NCI-H2227 treated with DMSO at 0.1 percent for 48 hours (cell line): ENCODE measurements around the gene SETSIP.
"Not testable (repeated sequence)": the region's sequence is repeated elsewhere in the genome, so short reads cannot be mapped to it uniquely, and the experiment has no call there.

Experiments
- DNase-seq: peaks from one replicate; lab custom pipeline; 2025; lab: John Stamatoyannopoulos, UW

The SETSIP gene

GRCh38 chr1:92075311-92075710, at the start of gene SETSIP:
Gene SETSIP, minus strand, starts transcription at chr1:92075411. Its CDS starts 0 bp downstream, at chr1:92075411.
- no peak for DNase-seq

- DNase-seq, result no peak
Observed at GRCh38 chr1:92123868-92124267, 48.7 kb upstream of the SETSIP start.

- DNase-seq, result no peak
Observed at GRCh38 chr1:92118826-92119225, 43.6 kb upstream of the SETSIP start.

GRCh38 chr1:92117526-92117925, 42.3 kb upstream of the SETSIP start:
- DNase-seq, result no peak

GRCh38 chr1:92108631-92109030, 33.4 kb upstream of the SETSIP start:
- no peak for DNase-seq

- DNase-seq, result no peak
Observed at GRCh38 chr1:92105546-92106081, 30.4 kb upstream of the SETSIP start.

- DNase-seq, result no peak
Observed at GRCh38 chr1:92096317-92096716, 21.1 kb upstream of the SETSIP start.

- no peak for DNase-seq
Observed at GRCh38 chr1:92095874-92096273, 20.7 kb upstream of the SETSIP start.

GRCh38 chr1:92094595-92094994, 19.4 kb upstream of the SETSIP start:
- no peak for DNase-seq

- DNase-seq, result no peak
Observed at GRCh38 chr1:92094090-92094489, 18.9 kb upstream of the SETSIP start.

- no peak for DNase-seq
Observed at GRCh38 chr1:92091625-92092024, 16.4 kb upstream of the SETSIP start.

- DNase-seq, result no peak
Observed at GRCh38 chr1:92087542-92087941, 12.3 kb upstream of the SETSIP start.

GRCh38 chr1:92085727-92086126, 10.5 kb upstream of the SETSIP start:
- DNase-seq, result no peak

GRCh38 chr1:92084651-92085050, 9.4 kb upstream of the SETSIP start:
- no peak for DNase-seq

GRCh38 chr1:92081031-92081430, 5.8 kb upstream of the SETSIP start:
- no peak for DNase-seq

- peak; percentile 90 for DNase-seq
Observed at GRCh38 chr1:92080128-92080985, 5.1 kb upstream of the SETSIP start, which contains the start of gene BTBD8. Gene BTBD8, plus strand, starts transcription at chr1:92080345. Its CDS starts 227 bp downstream, at chr1:92080572.

GRCh38 chr1:92079441-92079840, 4.2 kb upstream of the SETSIP start:
- no peak for DNase-seq

- DNase-seq, result not testable (repeated sequence)
Observed at GRCh38 chr1:92078077-92078476, 2.9 kb upstream of the SETSIP start.

GRCh38 chr1:92076363-92076762, 1.2 kb upstream of the SETSIP start:
- no peak for DNase-seq

- DNase-seq, result not testable (repeated sequence)
Observed at GRCh38 chr1:92074446-92074845, 765 bp downstream of the SETSIP start.

- no peak for DNase-seq
Observed at GRCh38 chr1:92070892-92071291, 4.3 kb downstream of the SETSIP start.

- no peak for DNase-seq
Observed at GRCh38 chr1:92066321-92066720, 8.9 kb downstream of the SETSIP start.

GRCh38 chr1:92065042-92065441, 10.2 kb downstream of the SETSIP start:
- DNase-seq, result no peak

- no peak for DNase-seq
Observed at GRCh38 chr1:92051948-92052347, 23.3 kb downstream of the SETSIP start.
